ENCODE measurements around the gene SORL1. TPM values are rescaled to one million over a fixed set of nuclear protein-coding genes. Genes with fewer than 3 reads are reported as not detected.

Gene SORL1
- total and polyA plus RNA-seq, 9 of the 15 experiments (the other 6 are each of a cell fraction or from before 2014, with no cell fraction given) = 0.01 to 0.66 TPM; not detected in 7

GRCh38 chr11:121655537-121656327 lies 203.6 kb downstream of the SORL1 start (continued):
- TF ChIP-seq MGA (IDR thresholded peaks at IDR 0.05) (peak; percentile 90), CXXC5 (CRISPR knock-in tag; IDR thresholded peaks at IDR 0.05) (peak; percentile 50; the same call in 1 of the 2 replicates), NFATC3 (IDR thresholded peaks at IDR 0.05) (0 out of 2 replicates have a peak, but pooled peaks have one; percentile 31), TGIF2 (CRISPR knock-in tag; IDR thresholded peaks at IDR 0.05) (no peak), ASH1L (IDR thresholded peaks at IDR 0.05; ENCODE audit: borderline replicate concordance, low read depth, partially characterized antibody) (no peak), TFAP4 (CRISPR knock-in tag; IDR thresholded peaks at IDR 0.05; ENCODE audit: borderline replicate concordance) (peak; percentile 66)
